Mononuclear cell (primary cell): ENCODE data around the gene CWF19L1. TPM values are rescaled to one million over a fixed set of nuclear protein-coding genes. Genes with fewer than 3 reads are reported as not detected.
"Not testable (repeated sequence)": the region's sequence is repeated elsewhere in the genome, so short reads cannot be mapped to it uniquely, and the experiment has no call there.

Experiments
- H3K27me3 ChIP-seq: 2 replicates; pipeline ENCODE4 v1.6.0; 2011; ENCODE audit warnings: low read length, control low read depth; ENCODE audit not compliant: insufficient read depth
- H3K4me1 ChIP-seq: 2 replicates; pipeline ENCODE4 v1.5.1; 2011; ENCODE audit warnings: mild to moderate bottlenecking, low read length, control low read depth; ENCODE audit not compliant: insufficient read depth
- H3K4me3 ChIP-seq: 2 replicates; pipeline ENCODE4 v1.5.1; 2011; ENCODE audit warnings: mild to moderate bottlenecking, low read length, moderate library complexity
- H3K9me3 ChIP-seq: 2 replicates; pipeline ENCODE4 v1.5.1; 2011; ENCODE audit warnings: low read depth, mild to moderate bottlenecking, control low read depth, low read length
- total RNA-seq: library from RNA; depleted of rRNA; stranded (reverse); fragments of >200 nt; gene quantifications from one replicate; pipeline ENCODE4 v1.2.3, GENCODE V29; 2012

Gene CWF19L1
- total RNA-seq, 1 donor: 55.8 TPM

- H3K4me1 ChIP-seq: peaks cover 67% of the 10 kb centered on the region
- H3K27me3 ChIP-seq: no peaks in the 10 kb centered on the region
- H3K9me3 ChIP-seq: no peaks in the 10 kb centered on the region
- peak within 1 kb of the TSS; percentile 99 for H3K4me3 ChIP-seq
These were observed 18.9 kb upstream of the CWF19L1 start, which contains the start of gene BLOC1S2 for GRCh38 chr10:100286051-100287033. Gene BLOC1S2 (minus strand): TSS chr10:100286680. CDS start chr10:100286659, 21 bp downstream.

- peak overlapping the region; percentile 99 for H3K4me3 ChIP-seq
- H3K27me3 ChIP-seq, H3K9me3 ChIP-seq: not testable (repeated sequence)
- H3K4me1 ChIP-seq: peaks cover 57% of the 10 kb centered on the region
These were observed 17.9 kb upstream of the CWF19L1 start for GRCh38 chr10:100285326-100285725.

- Histone ChIP-seq H3K27me3 (no peaks in the 10 kb centered on the region), H3K4me1 (peaks cover 49% of the 10 kb centered on the region), H3K4me3 (no peak overlapping the region), H3K9me3 (no peaks in the 10 kb centered on the region)
These were observed 15.5 kb upstream of the CWF19L1 start for GRCh38 chr10:100282907-100283306.

GRCh38 chr10:100276971-100277370, 9.5 kb upstream of the CWF19L1 start:
- H3K4me1 ChIP-seq, H3K9me3 ChIP-seq, H3K4me3 ChIP-seq, H3K27me3 ChIP-seq: not testable (repeated sequence)

GRCh38 chr10:100265821-100266485, 1.5 kb downstream of the CWF19L1 start:
- Histone ChIP-seq H3K4me1 (peaks cover 35% of the 10 kb centered on the region), H3K4me3 (no peak overlapping the region), H3K9me3 (no peaks in the 10 kb centered on the region), H3K27me3 (no peaks in the 10 kb centered on the region)

- Histone ChIP-seq H3K9me3 (no peaks in the 10 kb centered on the region), H3K4me3 (no peak overlapping the region), H3K4me1 (peaks cover 50% of the 10 kb centered on the region), H3K27me3 (no peaks in the 10 kb centered on the region)
These were observed 13.2 kb downstream of the CWF19L1 start for GRCh38 chr10:100254191-100254590.

- no peaks in the 10 kb centered on the region for H3K9me3 ChIP-seq
- H3K4me1 ChIP-seq: peaks cover 50% of the 10 kb centered on the region
- H3K27me3 ChIP-seq: no peaks in the 10 kb centered on the region
- H3K4me3 ChIP-seq: no peak overlapping the region
These were observed 14.4 kb downstream of the CWF19L1 start for GRCh38 chr10:100253041-100253440.

- peaks cover 10% of the 10 kb centered on the region for H3K4me1 ChIP-seq
- no peaks in the 10 kb centered on the region for H3K27me3 ChIP-seq
- no peak overlapping the region for H3K4me3 ChIP-seq
- no peaks in the 10 kb centered on the region for H3K9me3 ChIP-seq
These were observed 18.6 kb downstream of the CWF19L1 start for GRCh38 chr10:100248820-100249219.

- H3K9me3 ChIP-seq: no peaks in the 10 kb centered on the region
- no peak overlapping the region for H3K4me3 ChIP-seq
- H3K4me1 ChIP-seq: no peaks in the 10 kb centered on the region
- H3K27me3 ChIP-seq: no peaks in the 10 kb centered on the region
These were observed 21.8 kb downstream of the CWF19L1 start for GRCh38 chr10:100245484-100246220.

- Histone ChIP-seq H3K27me3 (no peaks in the 10 kb centered on the region), H3K4me3 (no peak overlapping the region), H3K9me3 (no peaks in the 10 kb centered on the region), H3K4me1 (no peaks in the 10 kb centered on the region)
These were observed 27.6 kb downstream of the CWF19L1 start for GRCh38 chr10:100239851-100240250.

- H3K9me3 ChIP-seq: no peaks in the 10 kb centered on the region
- H3K4me1 ChIP-seq: no peaks in the 10 kb centered on the region
- H3K27me3 ChIP-seq: no peaks in the 10 kb centered on the region
- H3K4me3 ChIP-seq: no peak overlapping the region
These were observed 29.0 kb downstream of the CWF19L1 start for GRCh38 chr10:100238429-100238828.

- H3K9me3 ChIP-seq: no peaks in the 10 kb centered on the region
- H3K4me1 ChIP-seq: peaks cover 17% of the 10 kb centered on the region
- no peaks in the 10 kb centered on the region for H3K27me3 ChIP-seq
- no peak overlapping the region for H3K4me3 ChIP-seq
These were observed 35.3 kb downstream of the CWF19L1 start for GRCh38 chr10:100232101-100232500.

- Histone ChIP-seq H3K9me3 (no peaks in the 10 kb centered on the region), H3K27me3 (no peaks in the 10 kb centered on the region), H3K4me1 (peaks cover 17% of the 10 kb centered on the region), H3K4me3 (peak overlapping the region; percentile 79)
These were observed 37.5 kb downstream of the CWF19L1 start for GRCh38 chr10:100229819-100230422.

- Histone ChIP-seq H3K4me1 (peaks cover 9% of the 10 kb centered on the region), H3K4me3 (no peak overlapping the region), H3K9me3 (no peaks in the 10 kb centered on the region), H3K27me3 (no peaks in the 10 kb centered on the region)
These were observed 43.6 kb downstream of the CWF19L1 start for GRCh38 chr10:100223879-100224278.
